Stimulated activated naive CD8-positive, alpha-beta T cell treated with anti-CD3 and anti-CD28 coated beads, Interleukin-15, amount 100 ng/mL, for 72 hours (primary cell): ENCODE data around the gene PRG2.
"Not testable (repeated sequence)": the region's sequence is repeated elsewhere in the genome, so short reads cannot be mapped to it uniquely, and the experiment has no call there.

Source experiments
- ATAC-seq: fragments of 150-1000 bp; cut with Tn5 transposase; 2 replicates; pipeline ENCODE4 v1.10.0; 2021; ENCODE audit warnings: mild to moderate bottlenecking, moderate library complexity
- DNase-seq, 2 donors: peaks; one replicate each; pipeline ENCODE4 v3.0.0; 2021 to 2022
- H3K27ac Mint-ChIP-seq, 2 donors: one replicate each; pipeline ENCODE4 v1.8.0; 2022; ENCODE audit warnings: mild to moderate bottlenecking in 2 of 2, mixed read lengths in 2 of 2, moderate library complexity in 2 of 2
- H3K27me3 Mint-ChIP-seq: one replicate; pipeline ENCODE4 v1.8.0; 2022; ENCODE audit warnings: mixed read lengths
- H3K4me1 Mint-ChIP-seq: one replicate; pipeline ENCODE4 v1.8.0; 2022; ENCODE audit warnings: mild to moderate bottlenecking, mixed read lengths
- H3K4me3 Mint-ChIP-seq, 2 donors: one replicate each; pipeline ENCODE4 v1.8.0; 2022; ENCODE audit warnings: mild to moderate bottlenecking in 2 of 2, mixed read lengths in 2 of 2, moderate library complexity in 1 of 2
- H3K9me3 Mint-ChIP-seq, 2 donors: one replicate each; pipeline ENCODE4 v1.8.0; 2022; ENCODE audit warnings: mixed read lengths in 2 of 2

PRG2 gene

GRCh38 chr11:57368845-57369232 is 21.6 kb downstream of the PRG2 start:
- DNase-seq (no peak), ATAC-seq (no peak)
- Mint-ChIP-seq H3K9me3 (no peaks in the 10 kb centered on the region), H3K4me1 (no peaks in the 10 kb centered on the region), H3K4me3 (no peak overlapping the region), H3K27me3 (peaks cover 13% of the 10 kb centered on the region), H3K27ac (no peak overlapping the region)

DNA sequence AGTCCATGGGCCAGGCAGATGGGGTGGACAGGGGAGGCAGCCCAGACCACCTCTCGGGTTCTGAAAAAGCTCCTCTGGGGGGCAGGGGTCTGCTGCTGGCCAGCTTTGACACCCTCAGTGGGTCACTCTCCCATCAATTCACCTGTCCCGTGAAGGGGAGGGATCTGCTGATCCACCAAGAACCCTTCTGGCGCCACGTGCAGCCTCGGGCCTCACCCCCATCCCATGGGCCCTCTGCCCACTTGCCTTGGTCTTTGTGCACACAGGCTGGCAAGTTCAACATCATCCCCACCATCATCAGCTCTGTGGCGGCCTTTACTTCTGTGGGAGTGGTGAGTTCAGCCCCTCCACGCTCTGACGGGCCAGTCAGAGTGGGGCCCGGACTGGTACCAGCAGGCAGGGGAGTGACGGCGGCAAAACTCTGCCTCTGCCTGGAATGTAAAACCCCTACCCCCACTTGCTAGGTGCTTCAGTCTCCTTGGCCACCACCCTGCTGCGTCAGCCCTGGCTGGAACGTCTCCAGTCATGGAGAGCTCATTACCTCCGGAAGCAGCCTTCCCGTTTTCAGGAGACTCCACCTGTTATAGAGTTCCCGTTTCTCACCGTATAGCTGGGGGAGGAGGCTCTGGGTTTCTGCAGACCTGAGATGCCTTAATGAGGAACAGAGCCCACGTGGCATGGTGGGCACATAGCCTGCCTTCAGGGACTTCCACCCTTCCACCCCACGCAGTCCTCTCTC is 22.2 kb downstream of the PRG2 start:
- Mint-ChIP-seq H3K4me3 (no peak overlapping the region), H3K9me3 (no peaks in the 10 kb centered on the region), H3K27ac (peak overlapping the region in 1 of 2 donors; percentile 61), H3K27me3 (peaks cover 16% of the 10 kb centered on the region), H3K4me1 (no peaks in the 10 kb centered on the region)
- ATAC-seq (no peak), DNase-seq (no peak)

DNA sequence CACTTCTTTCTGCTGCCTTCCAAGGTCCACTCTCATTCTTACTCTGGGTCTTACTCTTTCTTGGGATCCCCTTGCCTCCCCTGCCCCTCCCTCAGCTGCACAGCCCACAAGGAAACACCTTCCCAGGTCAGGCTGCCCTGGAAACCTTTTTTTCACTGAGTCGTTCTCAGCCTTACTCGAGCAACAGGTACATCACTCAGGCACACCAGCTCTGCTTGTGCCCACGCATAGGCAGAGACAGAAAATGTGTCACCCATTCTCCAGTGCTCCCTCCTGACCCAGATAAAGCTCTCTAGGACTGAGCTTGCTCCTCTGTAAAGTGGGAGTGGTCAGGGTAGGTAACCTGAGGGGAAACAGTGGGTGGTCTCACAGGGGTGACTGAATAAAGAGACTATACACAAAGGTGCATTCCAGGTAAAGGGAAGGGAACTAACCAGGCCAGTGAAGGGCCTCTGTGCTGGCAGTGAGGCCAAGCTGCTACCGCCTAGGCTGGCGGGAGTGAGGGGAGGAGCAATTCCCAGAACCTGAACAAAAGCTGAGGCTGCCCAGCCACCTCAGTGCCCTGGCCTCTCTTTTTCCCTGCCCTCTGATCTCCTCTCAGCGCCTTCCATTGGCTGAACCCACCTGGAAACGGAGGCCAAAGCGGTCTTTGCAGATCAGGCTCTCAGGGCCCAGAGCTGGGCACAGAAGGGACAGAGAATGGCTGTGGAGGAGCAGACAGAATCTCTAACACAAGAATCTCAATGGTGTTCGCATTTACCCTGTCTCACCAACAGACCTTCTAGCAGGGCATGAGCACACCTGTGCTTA is 25.4 kb downstream of the PRG2 start:
- no peaks in the 10 kb centered on the region for H3K9me3 Mint-ChIP-seq
- ATAC-seq, result no peak
- H3K4me1 Mint-ChIP-seq, result no peaks in the 10 kb centered on the region
- H3K27ac Mint-ChIP-seq, result no peak overlapping the region
- H3K27me3 Mint-ChIP-seq, result peaks cover 24% of the 10 kb centered on the region
- no peak for DNase-seq
- no peak overlapping the region for H3K4me3 Mint-ChIP-seq

DNA sequence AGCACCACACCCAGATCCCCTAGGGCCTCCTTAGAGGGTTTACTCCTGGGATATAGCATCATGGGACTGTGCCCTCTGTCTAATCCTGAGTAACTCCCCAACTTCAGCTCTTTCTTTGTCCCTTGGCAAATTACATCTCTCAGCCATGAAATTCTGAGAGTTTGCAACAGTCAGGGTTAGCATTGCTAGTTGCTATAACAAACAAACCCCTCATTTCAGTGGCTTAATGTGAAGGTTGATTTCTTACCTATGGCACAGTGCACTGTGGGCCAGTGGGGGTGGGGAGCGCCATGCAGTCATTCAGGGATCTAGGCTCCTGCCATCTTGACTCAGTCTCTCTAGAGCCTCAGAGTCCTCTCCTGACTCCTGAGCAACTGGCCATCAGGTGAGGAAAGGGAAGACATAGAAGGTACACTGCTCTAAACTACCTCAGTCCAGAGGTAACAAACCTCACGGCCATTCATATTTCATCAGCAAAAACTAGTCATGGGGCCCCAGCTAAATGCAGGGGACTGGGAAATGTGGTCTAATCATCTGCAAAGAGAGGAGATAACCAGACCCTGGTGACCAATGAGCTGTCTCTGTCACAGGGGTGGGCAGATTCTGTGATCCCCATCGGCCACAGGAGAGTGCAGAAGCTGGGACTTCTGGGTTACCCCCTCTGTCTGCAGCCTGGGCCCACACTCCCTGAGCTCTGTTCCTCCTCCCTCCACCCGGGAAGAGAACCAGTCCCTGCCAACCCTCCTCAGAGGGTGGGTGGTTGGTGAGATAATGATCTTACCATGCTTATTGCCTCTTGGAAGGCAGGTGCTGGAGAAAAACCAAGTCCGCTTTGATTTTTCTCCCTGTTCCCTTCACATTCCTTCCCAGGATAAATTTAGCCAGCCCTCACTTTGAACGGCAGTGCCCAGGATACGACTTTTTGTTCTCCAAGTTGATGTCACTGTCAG is 27.0 kb downstream of the PRG2 start:
- Mint-ChIP-seq H3K27me3 (peaks cover 21% of the 10 kb centered on the region), H3K27ac (no peak overlapping the region), H3K4me3 (no peak overlapping the region), H3K9me3 (no peaks in the 10 kb centered on the region), H3K4me1 (no peaks in the 10 kb centered on the region)
- no peak for DNase-seq
- no peak for ATAC-seq

DNA sequence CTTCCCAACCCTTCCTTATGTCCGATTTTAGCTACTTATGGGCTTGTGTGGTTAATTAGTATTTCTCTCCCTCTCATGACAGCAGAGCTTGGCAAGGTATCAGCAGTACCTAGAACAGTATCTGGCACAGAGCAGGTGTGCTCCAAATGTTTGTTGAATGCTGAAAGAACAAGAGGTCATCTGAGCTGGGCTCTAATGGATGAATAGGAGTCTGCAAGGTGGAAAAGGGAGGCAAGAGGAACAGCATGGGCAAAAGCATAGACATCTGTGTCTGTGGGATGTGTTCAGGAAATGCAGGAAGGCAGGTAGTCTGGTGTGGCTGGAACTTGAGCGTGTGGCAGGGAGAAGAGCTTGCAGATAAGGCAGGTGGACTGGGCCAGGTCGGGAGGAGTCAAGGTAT is 28.5 kb downstream of the PRG2 start:
- H3K9me3 Mint-ChIP-seq, result no peaks in the 10 kb centered on the region
- ATAC-seq (no peak), DNase-seq (no peak)
- no peak overlapping the region for H3K4me3 Mint-ChIP-seq
- no peaks in the 10 kb centered on the region for H3K4me1 Mint-ChIP-seq
- H3K27me3 Mint-ChIP-seq, result peaks cover 17% of the 10 kb centered on the region
- no peak overlapping the region for H3K27ac Mint-ChIP-seq

GRCh38 chr11:57361420-57361819 is 29.0 kb downstream of the PRG2 start:
- not testable (repeated sequence) for ATAC-seq, H3K27ac Mint-ChIP-seq
- peaks cover 17% of the 10 kb centered on the region for H3K27me3 Mint-ChIP-seq

DNA sequence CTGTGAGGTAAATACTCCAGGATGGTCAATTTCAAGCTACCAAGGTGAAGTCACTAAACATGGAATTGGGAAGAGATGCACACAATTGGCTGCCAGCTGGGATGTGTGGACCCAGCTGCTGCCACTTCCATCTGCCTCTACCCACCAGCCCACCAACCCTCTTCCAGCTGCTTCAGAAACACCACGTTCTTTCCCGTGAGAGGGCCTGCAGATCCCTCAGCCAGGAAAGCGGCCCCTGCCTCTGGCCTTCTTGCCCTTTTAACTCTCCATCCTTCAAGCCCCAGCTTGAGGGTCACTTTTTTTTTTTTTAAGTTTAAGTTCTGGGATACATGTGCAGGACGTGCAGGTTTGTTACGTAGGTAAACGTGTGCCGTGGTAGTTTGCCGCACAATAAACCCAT is 29.5 kb downstream of the PRG2 start:
- peaks cover 17% of the 10 kb centered on the region for H3K27me3 Mint-ChIP-seq
- no peak overlapping the region for H3K27ac Mint-ChIP-seq
- no peaks in the 10 kb centered on the region for H3K4me1 Mint-ChIP-seq
- ATAC-seq, result no peak
- DNase-seq, result no peak
- H3K9me3 Mint-ChIP-seq, result no peaks in the 10 kb centered on the region
- H3K4me3 Mint-ChIP-seq, result no peak overlapping the region

More at GRCh38 chr11:57361420-57361819, 29.0 kb downstream of the PRG2 start:
- H3K4me1 Mint-ChIP-seq, DNase-seq, H3K9me3 Mint-ChIP-seq, H3K4me3 Mint-ChIP-seq: not testable (repeated sequence)

GRCh38 chr11:57359896-57360690 is 30.4 kb downstream of the PRG2 start:
- Mint-ChIP-seq H3K27me3 (peaks cover 17% of the 10 kb centered on the region), H3K4me1 (no peaks in the 10 kb centered on the region), H3K4me3 (no peak overlapping the region), H3K27ac (no peak overlapping the region), H3K9me3 (no peaks in the 10 kb centered on the region)
- no peak for ATAC-seq
- no peak for DNase-seq

DNA sequence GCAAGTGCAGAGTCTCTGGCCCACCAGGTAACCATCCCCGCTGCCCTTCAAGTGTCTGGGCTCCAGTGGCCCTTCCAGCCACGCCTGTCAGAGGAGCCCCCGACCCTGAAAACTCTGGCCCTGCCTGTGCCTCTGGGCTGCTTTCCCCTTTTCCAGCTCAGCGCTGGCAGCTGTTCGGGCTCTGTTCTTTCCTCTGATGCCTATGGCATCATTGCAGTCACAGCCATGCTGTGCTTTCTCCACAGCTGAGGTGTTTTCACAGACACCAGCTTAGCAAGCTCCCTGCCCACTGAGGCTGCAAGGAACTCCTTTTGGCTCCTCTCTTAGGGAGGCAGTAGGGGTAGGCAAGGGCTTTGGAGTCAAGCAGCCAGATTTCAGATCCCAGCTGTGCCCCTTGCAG is 31.1 kb downstream of the PRG2 start:
- Mint-ChIP-seq H3K9me3 (no peaks in the 10 kb centered on the region), H3K4me3 (no peak overlapping the region), H3K27ac (no peak overlapping the region), H3K27me3 (peaks cover 23% of the 10 kb centered on the region), H3K4me1 (no peaks in the 10 kb centered on the region)
- no peak for ATAC-seq
- DNase-seq, result no peak

- H3K27ac Mint-ChIP-seq, result no peak overlapping the region
- H3K4me3 Mint-ChIP-seq, result no peak overlapping the region
- peaks cover 23% of the 10 kb centered on the region for H3K27me3 Mint-ChIP-seq
- ATAC-seq (no peak), DNase-seq (no peak)
- no peaks in the 10 kb centered on the region for H3K4me1 Mint-ChIP-seq
- no peaks in the 10 kb centered on the region for H3K9me3 Mint-ChIP-seq
Observed at GRCh38 chr11:57358991-57359390, 31.5 kb downstream of the PRG2 start.

DNA sequence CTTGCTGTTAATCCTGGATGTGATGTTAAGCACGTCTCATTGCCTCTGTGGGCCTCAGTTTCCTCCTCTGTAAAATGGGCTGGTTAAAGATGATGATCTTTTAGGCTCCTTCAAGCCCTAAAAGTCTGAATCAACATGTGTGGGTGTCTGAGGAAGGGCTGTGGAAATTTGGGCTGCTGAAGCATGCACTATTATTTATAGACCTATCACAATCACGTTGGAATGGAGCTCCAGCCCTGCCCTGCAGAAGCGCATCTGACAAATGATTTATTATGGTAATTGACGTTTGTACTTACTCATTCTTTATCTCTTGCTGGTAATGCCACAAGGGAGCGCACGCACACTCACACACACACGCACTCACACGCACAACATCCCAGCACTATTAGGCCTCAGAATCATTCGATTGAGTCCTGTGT is 31.9 kb downstream of the PRG2 start:
- Mint-ChIP-seq H3K27ac (no peak overlapping the region), H3K4me1 (no peaks in the 10 kb centered on the region), H3K4me3 (no peak overlapping the region), H3K27me3 (peaks cover 18% of the 10 kb centered on the region), H3K9me3 (no peaks in the 10 kb centered on the region)
- ATAC-seq, result no peak
- DNase-seq, result no peak

GRCh38 chr11:57357856-57358255 is 32.6 kb downstream of the PRG2 start:
- Mint-ChIP-seq H3K27ac (no peak overlapping the region), H3K4me3 (no peak overlapping the region), H3K9me3 (no peaks in the 10 kb centered on the region), H3K4me1 (no peaks in the 10 kb centered on the region), H3K27me3 (peaks cover 23% of the 10 kb centered on the region)
- ATAC-seq (no peak), DNase-seq (no peak)

DNA sequence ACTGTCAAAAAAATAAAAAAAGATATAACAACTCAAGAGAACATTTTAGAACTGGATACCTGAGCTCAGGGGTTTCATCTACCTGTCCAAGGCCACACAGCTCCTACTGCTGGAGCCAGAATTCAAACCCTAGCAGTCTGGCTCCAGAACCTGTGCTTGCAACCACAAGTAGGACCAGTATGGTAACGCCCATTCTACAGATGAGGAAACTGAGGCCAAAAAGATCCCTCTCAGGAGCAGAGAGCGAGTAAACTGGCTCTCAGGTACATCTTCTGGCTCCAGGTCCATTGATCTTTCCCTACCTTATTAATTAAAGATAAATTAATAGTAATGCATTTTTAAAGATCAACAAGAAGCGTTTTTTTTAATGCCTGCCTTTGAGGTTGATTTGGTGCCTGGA is 33.1 kb downstream of the PRG2 start:
- Mint-ChIP-seq H3K27me3 (peaks cover 23% of the 10 kb centered on the region), H3K4me3 (no peak overlapping the region), H3K4me1 (no peaks in the 10 kb centered on the region), H3K27ac (no peak overlapping the region), H3K9me3 (no peaks in the 10 kb centered on the region)
- ATAC-seq (no peak), DNase-seq (no peak)

- no peak for DNase-seq
- ATAC-seq, result no peak
- Mint-ChIP-seq H3K4me3 (no peak overlapping the region), H3K27me3 (peaks cover 16% of the 10 kb centered on the region), H3K9me3 (peaks cover 4 to 5% of the 10 kb centered on the region in 2 donors), H3K4me1 (no peaks in the 10 kb centered on the region), H3K27ac (no peak overlapping the region)
Observed at GRCh38 chr11:57356268-57356667, 34.2 kb downstream of the PRG2 start.

- Mint-ChIP-seq H3K27me3 (peaks cover 16% of the 10 kb centered on the region), H3K4me3 (no peak overlapping the region), H3K9me3 (peaks cover 5 to 6% of the 10 kb centered on the region in 2 donors), H3K27ac (peak overlapping the region in 1 of 2 donors; percentile 85), H3K4me1 (no peaks in the 10 kb centered on the region)
- ATAC-seq, result no peak
- DNase-seq, result no peak
Observed at GRCh38 chr11:57354699-57355098, 35.8 kb downstream of the PRG2 start.
